Neuronal stem cell (in vitro differentiated cells): ENCODE data around the gene DSCAM.

Experiments
- DNase-seq: peaks from one replicate; pipeline ENCODE4 v3.0.0-alpha.2; 2013; ENCODE audit warnings: low spot score
- H2AFZ ChIP-seq: one replicate; pipeline ENCODE4 v1.6.1; 2013; ENCODE audit warnings: mild to moderate bottlenecking, low read length, inconsistent platforms
- H2AK5ac ChIP-seq: 2 replicates; pipeline ENCODE4 v1.6.1; 2013; ENCODE audit warnings: low read depth, mild to moderate bottlenecking, inconsistent platforms, low read length, moderate library complexity, mixed read lengths
- H2BK120ac ChIP-seq: 2 replicates; pipeline ENCODE4 v1.6.1; 2013; ENCODE audit warnings: low read depth, mild to moderate bottlenecking, inconsistent platforms, low read length, moderate library complexity, mixed read lengths
- H2BK12ac ChIP-seq: one replicate; pipeline ENCODE4 v1.6.1; 2013; ENCODE audit warnings: low read length, inconsistent platforms
- H2BK15ac ChIP-seq: 2 replicates; pipeline ENCODE4 v1.6.1; 2013; ENCODE audit warnings: mild to moderate bottlenecking, low read length, inconsistent platforms, mixed read lengths
- H2BK5ac ChIP-seq: one replicate; pipeline ENCODE4 v1.6.1; 2013; ENCODE audit warnings: inconsistent platforms, mild to moderate bottlenecking, low read length, moderate library complexity
- H3K14ac ChIP-seq: one replicate; pipeline ENCODE4 v1.6.1; 2013; ENCODE audit warnings: low read length, inconsistent platforms
- H3K18ac ChIP-seq: 2 replicates; pipeline ENCODE4 v1.6.1; 2013; ENCODE audit warnings: low read length, inconsistent platforms
- H3K23ac ChIP-seq: 2 replicates; pipeline ENCODE4 v1.6.1; 2013; ENCODE audit warnings: low read depth, mild to moderate bottlenecking, mixed read lengths, low read length, inconsistent platforms; ENCODE audit not compliant: poor library complexity
- H3K27ac ChIP-seq: replicated peaks from 3 replicates; pipeline ENCODE4 v1.5.1; 2013; ENCODE audit warnings: low read length, inconsistent platforms
- H3K27me3 ChIP-seq, 3 experiments: 2 replicates each; pipeline ENCODE4 v1.6.1; 2013; ENCODE audit warnings: low read length in 3 of 3, mild to moderate bottlenecking in 2 of 3, inconsistent platforms in 1 of 3, low read depth in 1 of 3, mixed read lengths in 1 of 3, moderate library complexity in 1 of 3; ENCODE audit not compliant: control insufficient read depth in 3 of 3, insufficient read depth in 3 of 3
- H3K36me3 ChIP-seq, 2 donors: replicated peaks in 1 of 2; 2 replicates each; pipeline ENCODE4 v1.6.1; 2013; ENCODE audit warnings: low read length in 2 of 2; ENCODE audit not compliant: control insufficient read depth in 2 of 2, insufficient read depth in 2 of 2
- H3K4ac ChIP-seq: 2 replicates; pipeline ENCODE4 v1.6.1; 2013; ENCODE audit warnings: inconsistent platforms, mild to moderate bottlenecking, low read length, moderate library complexity
- H3K4me1 ChIP-seq, 2 donors: 1 replicate in 1 of 2; 2 replicates in 1 of 2; pipeline ENCODE4 v1.6.1; 2013; ENCODE audit warnings: low read length in 2 of 2, low read depth in 1 of 2; ENCODE audit not compliant: control insufficient read depth in 2 of 2, insufficient read depth in 1 of 2
- H3K4me2 ChIP-seq: one replicate; pipeline ENCODE4 v1.6.1; 2013; ENCODE audit warnings: mild to moderate bottlenecking, low read length, inconsistent platforms; ENCODE audit not compliant: insufficient read depth, poor library complexity, severe bottlenecking
- H3K4me3 ChIP-seq, 2 donors: 2 replicates each; pipeline ENCODE4 v1.5.1; 2013; ENCODE audit warnings: low read length in 2 of 2, mild to moderate bottlenecking in 2 of 2, inconsistent platforms in 1 of 2, moderate library complexity in 1 of 2
- H3K79me1 ChIP-seq: one replicate; pipeline ENCODE4 v1.6.1; 2013; ENCODE audit warnings: low read depth, mild to moderate bottlenecking, inconsistent platforms, low read length, moderate library complexity
- H3K9ac ChIP-seq: one replicate; pipeline ENCODE4 v1.6.1; 2013; ENCODE audit warnings: mild to moderate bottlenecking, low read depth, low read length, inconsistent platforms; ENCODE audit not compliant: poor library complexity
- H3K9me3 ChIP-seq, 2 donors: replicated peaks in 1 of 2; 2 replicates each; pipeline versions ENCODE3 to v1.6.1; 2013; ENCODE audit warnings: low read length in 2 of 2, mild to moderate bottlenecking in 2 of 2, inconsistent platforms in 1 of 2, low read depth in 1 of 2, mixed read lengths in 1 of 2, moderate library complexity in 1 of 2; ENCODE audit not compliant: control insufficient read depth in 2 of 2, insufficient read depth in 1 of 2
- H4K8ac ChIP-seq: one replicate; pipeline ENCODE4 v1.6.1; 2013; ENCODE audit warnings: low read depth, mild to moderate bottlenecking, inconsistent platforms, low read length, moderate library complexity
- H4K91ac ChIP-seq: one replicate; pipeline ENCODE4 v1.6.1; 2013; ENCODE audit warnings: low read length, low read depth, mild to moderate bottlenecking, inconsistent platforms; ENCODE audit not compliant: poor library complexity
- WGBS, 2 donors: extraction: QIAGEN DNeasy Blood & Tissue Kit; methylation state at CpG; one replicate each; pipeline ENCODE4 v1.1.7; 2013; ENCODE audit warnings: missing lambda C conversion rate in 2 of 2, mixed read lengths in 1 of 2; ENCODE audit not compliant: insufficient read length in 2 of 2, insufficient replicate concordance in 1 of 2; ENCODE audit errors: extremely low coverage in 2 of 2; 5-methylcytosine and 5-hydroxymethylcytosine counted together

Gene DSCAM

GRCh38 chr21:39984286-39984991 is 862.5 kb downstream of the DSCAM start:
- no peak overlapping the region for H2BK120ac ChIP-seq
- no peaks in the 10 kb centered on the region for H3K4me1 ChIP-seq
- H2BK15ac ChIP-seq = no peak overlapping the region
- H2AK5ac ChIP-seq = no peak overlapping the region
- H3K79me1 ChIP-seq = no peaks in the 10 kb centered on the region
- H2AFZ ChIP-seq = no peak overlapping the region
- no peak overlapping the region for H2BK12ac ChIP-seq
- no peak overlapping the region for H3K4me2 ChIP-seq
- no peak overlapping the region for H4K91ac ChIP-seq
- no peak overlapping the region for H3K9ac ChIP-seq
- WGBS, 2 donors = no CpG with 5 or more reads among the region's 19 CpGs
- no peak overlapping the region for H3K14ac ChIP-seq
- H3K9me3 ChIP-seq = peaks cover 0 to 3% of the 10 kb centered on the region in 2 donors
- peak overlapping the region in 1 of 2 donors; percentile 11 for H3K4me3 ChIP-seq
- no peak overlapping the region for H3K18ac ChIP-seq
- H2BK5ac ChIP-seq = no peak overlapping the region
- H3K23ac ChIP-seq = no peak overlapping the region
- no peak overlapping the region for H4K8ac ChIP-seq
- DNase-seq = no peak
- no peaks in the 10 kb centered on the region for H3K27me3 ChIP-seq
- H3K36me3 ChIP-seq = no peaks in the 10 kb centered on the region
- H3K4ac ChIP-seq = no peak overlapping the region
- no peak overlapping the region for H3K27ac ChIP-seq

- Histone ChIP-seq H2BK5ac (no peak overlapping the region), H3K4ac (no peak overlapping the region), H3K14ac (no peak overlapping the region), H3K4me3 (no peak overlapping the region), H2BK15ac (no peak overlapping the region), H3K36me3 (no peaks in the 10 kb centered on the region), H3K4me1 (no peaks in the 10 kb centered on the region), H3K9ac (no peak overlapping the region), H3K23ac (no peak overlapping the region), H3K79me1 (no peaks in the 10 kb centered on the region), H3K18ac (no peak overlapping the region), H3K27me3 (peaks cover 0 to 2% (median 0%) of the 10 kb centered on the region in 3 experiments), H2AK5ac (no peak overlapping the region), H4K91ac (no peak overlapping the region), H3K27ac (no peak overlapping the region), H2BK120ac (no peak overlapping the region), H2BK12ac (no peak overlapping the region), H3K9me3 (peaks cover 0 to 2% of the 10 kb centered on the region in 2 donors), H3K4me2 (no peak overlapping the region), H4K8ac (no peak overlapping the region), H2AFZ (no peak overlapping the region)
- DNase-seq = no peak
- WGBS, 2 donors = no CpG with 5 or more reads among the region's 6 CpGs
These were observed 866.6 kb downstream of the DSCAM start for GRCh38 chr21:39980241-39980820.

GRCh38 chr21:39979321-39979720 is 867.6 kb downstream of the DSCAM start:
- H3K27ac ChIP-seq = no peak overlapping the region
- no peak overlapping the region for H4K8ac ChIP-seq
- no peak overlapping the region for H2BK15ac ChIP-seq
- no peak overlapping the region for H2AFZ ChIP-seq
- no peak overlapping the region for H3K9ac ChIP-seq
- peaks cover 0 to 2% (median 0%) of the 10 kb centered on the region in 3 experiments for H3K27me3 ChIP-seq
- H2BK5ac ChIP-seq = no peak overlapping the region
- H3K4me3 ChIP-seq = peak overlapping the region in 1 of 2 donors; percentile 61
- no peak overlapping the region for H4K91ac ChIP-seq
- no peaks in the 10 kb centered on the region for H3K4me1 ChIP-seq
- no peak overlapping the region for H3K23ac ChIP-seq
- no CpG with 5 or more reads among the region's 8 CpGs for WGBS, 2 donors
- no peaks in the 10 kb centered on the region for H3K36me3 ChIP-seq
- no peak for DNase-seq
- no peak overlapping the region for H2BK12ac ChIP-seq
- no peak overlapping the region for H3K4me2 ChIP-seq
- no peaks in the 10 kb centered on the region for H3K79me1 ChIP-seq
- H3K4ac ChIP-seq = no peak overlapping the region
- H3K18ac ChIP-seq = peak overlapping the region; percentile 28
- peaks cover 0 to 2% of the 10 kb centered on the region in 2 donors for H3K9me3 ChIP-seq
- H3K14ac ChIP-seq = no peak overlapping the region
- H2BK120ac ChIP-seq = no peak overlapping the region
- no peak overlapping the region for H2AK5ac ChIP-seq

GRCh38 chr21:39976800-39977199 is 870.2 kb downstream of the DSCAM start:
- Histone ChIP-seq H2AK5ac (no peak overlapping the region), H3K4me2 (no peak overlapping the region), H2BK5ac (no peak overlapping the region), H3K27me3 (peaks cover 0 to 2% (median 0%) of the 10 kb centered on the region in 3 experiments), H4K8ac (no peak overlapping the region), H2BK120ac (no peak overlapping the region), H2BK12ac (no peak overlapping the region), H2BK15ac (no peak overlapping the region), H3K23ac (no peak overlapping the region), H3K4ac (no peak overlapping the region), H2AFZ (no peak overlapping the region), H3K9me3 (peaks cover 0 to 2% of the 10 kb centered on the region in 2 donors), H3K14ac (no peak overlapping the region), H3K79me1 (no peaks in the 10 kb centered on the region), H4K91ac (no peak overlapping the region), H3K18ac (no peak overlapping the region), H3K9ac (peak overlapping the region; percentile 0), H3K36me3 (no peaks in the 10 kb centered on the region), H3K4me1 (peaks cover 2 to 3% of the 10 kb centered on the region in 2 donors), H3K4me3 (no peak overlapping the region), H3K27ac (no peak overlapping the region)
- WGBS, 2 donors = no CpG with 5 or more reads among the region's 5 CpGs
- DNase-seq = no peak
